ENCODE results near the gene RPL34.

GRCh38 chr4:108651014-108651791 lies 30.8 kb downstream of the RPL34 start:
- TF ChIP-seq PPARA (CRISPR knock-in tag; IDR thresholded peaks at IDR 0.05; ENCODE audit: borderline replicate concordance) (no peak), ISL1 (CRISPR knock-in tag; IDR thresholded peaks at IDR 0.05) (no peak), GLIS3 (CRISPR knock-in tag; IDR thresholded peaks at IDR 0.05) (no peak), SNAI2 (CRISPR knock-in tag; IDR thresholded peaks at IDR 0.05) (no peak), ARNTL (CRISPR knock-in tag; IDR thresholded peaks at IDR 0.05; ENCODE audit: borderline replicate concordance, low read depth) (no peak)

Measured in SK-N-SH treated with all-trans-retinoic acid at 6 μM for 48 hours (cell line).